SK-MEL-5 (cell line): ENCODE data around the gene NSMF. TPM values are rescaled to one million over a fixed set of nuclear protein-coding genes. Genes with fewer than 3 reads are reported as not detected.
"Not testable (repeated sequence)": the region's sequence is repeated elsewhere in the genome, so short reads cannot be mapped to it uniquely, and the experiment has no call there.

Experiments
- DNase-seq: peaks from one replicate; pipeline ENCODE4 v3.0.0-alpha.2; 2016; ENCODE audit warnings: low read depth, low spot score
- in situ Hi-C: cut with HindIII; loops from 2 replicates; pipeline ENCODE4 v1.10.0; 2016; ENCODE audit warnings: low sequenced_read_pairs, high pct_unique_total_duplicates, low pct_unique_long_range_greater_than_20kb
- total RNA-seq: library from RNA; depleted of rRNA; stranded (reverse); fragments of >200 nt; shearing (Covaris generic); gene quantifications from 2 replicates; pipeline ENCODE4 v1.2.3, GENCODE V29; 2014

Gene NSMF
- total RNA-seq, 1 experiment from 2014 or later = 22.4 TPM

GRCh38 chr9:137454145-137454596, 5.0 kb downstream of the NSMF start:
- DNase-seq = no peak

DNA sequence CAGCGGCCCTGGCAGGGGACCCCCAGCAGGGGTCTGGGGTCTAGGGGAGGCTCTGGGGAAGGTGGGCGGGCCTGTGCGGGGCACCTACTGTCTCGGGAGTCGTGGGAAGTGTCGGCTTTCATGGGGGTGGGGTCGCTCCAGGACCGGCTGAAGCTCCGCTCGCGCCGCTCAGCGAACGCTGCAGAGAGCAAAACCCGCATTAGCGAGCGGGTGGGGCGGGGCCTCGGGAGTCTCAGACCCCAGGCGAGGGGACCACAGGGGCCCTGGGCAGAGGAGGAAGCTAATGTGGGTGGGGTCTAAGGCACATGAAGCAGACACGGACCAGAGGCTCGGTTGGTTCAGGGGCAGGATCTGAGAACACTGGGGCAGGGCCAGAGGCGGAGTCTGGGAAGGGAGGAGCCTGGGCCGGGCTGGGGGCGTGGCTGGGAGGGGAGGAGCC, 5.5 kb downstream of the NSMF start:
- DNase-seq = peak; percentile 55
- in situ Hi-C loops = no loop called here

More at GRCh38 chr9:137454145-137454596, 5.0 kb downstream of the NSMF start:
- in situ Hi-C loops = no loop called here

GRCh38 chr9:137452761-137453642, 6.1 kb downstream of the NSMF start:
- no peak for DNase-seq
- in situ Hi-C loops = no loop called here

- in situ Hi-C loops = no loop called here
- DNase-seq = no peak
These were observed 7.0 kb downstream of the NSMF start for GRCh38 chr9:137452006-137452760.

DNA sequence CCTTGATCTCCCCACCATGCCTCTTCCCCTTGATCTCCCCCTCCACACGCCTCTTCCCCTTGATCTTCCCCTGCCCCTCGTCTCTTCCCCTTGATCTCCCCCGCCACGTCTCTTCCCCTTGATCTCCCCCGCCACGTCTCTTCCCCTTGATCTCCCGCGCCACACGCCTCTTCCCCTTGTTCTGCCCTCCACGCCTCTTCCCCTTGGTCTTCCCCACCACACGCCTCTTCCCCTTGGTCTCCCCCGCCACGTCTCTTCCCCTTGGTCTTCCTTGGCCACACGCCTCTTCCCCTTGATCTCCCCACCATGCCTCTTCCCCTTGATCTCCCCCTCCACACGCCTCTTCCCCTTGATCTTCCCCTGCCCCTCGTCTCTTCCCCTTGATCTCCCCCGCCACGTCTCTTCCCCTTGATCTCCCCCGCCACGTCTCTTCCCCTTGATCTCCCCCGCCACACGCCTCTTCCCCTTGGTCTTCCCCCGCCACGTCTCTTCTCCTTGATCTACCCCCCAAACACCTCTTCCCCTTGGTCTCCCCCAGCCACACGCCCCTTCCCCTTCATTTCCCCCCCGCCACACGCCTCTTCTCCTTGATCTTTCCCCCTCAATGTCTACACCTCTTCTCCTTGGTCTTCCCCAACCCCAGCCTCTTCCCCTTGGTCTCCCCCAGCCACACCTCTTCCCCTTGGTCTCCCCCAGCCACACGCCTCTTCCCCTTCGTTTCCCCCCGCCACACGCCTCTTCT, 7.7 kb downstream of the NSMF start:
- in situ Hi-C loops = not testable (repeated sequence)

DNA sequence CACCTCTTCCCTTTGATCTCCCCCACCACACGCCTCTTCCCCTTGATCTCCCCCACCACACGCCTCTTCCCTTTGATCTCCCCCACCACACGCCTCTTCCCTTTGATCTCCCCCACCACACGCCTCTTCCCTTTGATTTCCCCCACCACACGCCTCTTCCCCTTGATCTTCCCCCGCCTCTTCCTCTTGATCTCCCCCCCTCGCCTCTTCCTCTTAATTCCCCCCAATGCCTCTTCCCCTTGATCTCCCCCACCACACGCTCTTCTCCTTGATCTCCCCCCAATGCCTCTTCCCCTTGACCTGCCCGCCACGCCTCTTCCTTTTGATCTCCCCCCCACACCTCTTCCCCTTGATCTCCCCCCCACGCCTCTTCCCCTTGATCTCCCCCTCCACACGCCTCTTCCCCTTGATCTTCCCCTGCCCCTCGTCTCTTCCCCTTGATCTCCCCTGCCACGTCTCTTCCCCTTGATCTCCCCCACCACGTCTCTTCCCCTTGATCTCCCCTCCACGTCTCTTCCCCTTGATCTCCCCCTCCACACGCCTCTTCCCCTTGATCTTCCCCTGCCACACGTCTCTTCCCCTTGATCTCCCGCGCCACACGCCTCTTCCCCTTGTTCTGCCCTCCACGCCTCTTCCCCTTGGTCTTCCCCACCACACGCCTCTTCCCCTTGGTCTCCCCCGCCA, 8.5 kb downstream of the NSMF start:
- in situ Hi-C loops, DNase-seq: not testable (repeated sequence)

More for the DNA sequence above, 7.7 kb downstream of the NSMF start:
- not testable (repeated sequence) for DNase-seq

DNA sequence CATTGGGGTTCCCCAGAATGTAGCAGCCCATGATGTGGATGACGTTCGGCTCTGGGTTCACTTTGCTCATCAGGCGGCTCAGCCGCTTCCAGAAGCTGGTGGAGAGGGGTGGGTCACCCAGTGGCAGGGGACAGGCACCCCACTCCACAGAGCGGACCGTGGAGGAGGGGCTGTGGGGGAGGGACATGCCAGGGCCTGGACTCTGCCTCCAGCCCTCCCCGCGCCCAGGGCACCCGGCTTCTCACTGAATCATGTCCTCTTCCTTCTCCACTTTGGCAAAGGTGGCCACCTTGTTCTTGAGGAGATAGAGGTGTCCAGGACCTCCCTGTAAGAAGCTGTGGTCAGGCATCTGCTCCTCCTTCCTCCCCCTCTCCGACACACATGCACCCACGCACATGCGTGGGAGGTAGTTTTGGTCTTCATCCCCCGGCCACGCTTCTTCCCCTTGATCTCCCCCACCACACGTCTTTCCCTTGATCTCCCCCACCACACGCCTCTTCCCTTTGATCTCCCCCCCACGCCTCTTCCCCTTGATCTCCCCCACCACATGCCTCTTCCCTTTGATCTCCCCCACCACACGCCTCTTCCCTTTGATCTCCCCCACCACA, 9.1 kb downstream of the NSMF start:
- in situ Hi-C loops = no loop called here
- no peak for DNase-seq

DNA sequence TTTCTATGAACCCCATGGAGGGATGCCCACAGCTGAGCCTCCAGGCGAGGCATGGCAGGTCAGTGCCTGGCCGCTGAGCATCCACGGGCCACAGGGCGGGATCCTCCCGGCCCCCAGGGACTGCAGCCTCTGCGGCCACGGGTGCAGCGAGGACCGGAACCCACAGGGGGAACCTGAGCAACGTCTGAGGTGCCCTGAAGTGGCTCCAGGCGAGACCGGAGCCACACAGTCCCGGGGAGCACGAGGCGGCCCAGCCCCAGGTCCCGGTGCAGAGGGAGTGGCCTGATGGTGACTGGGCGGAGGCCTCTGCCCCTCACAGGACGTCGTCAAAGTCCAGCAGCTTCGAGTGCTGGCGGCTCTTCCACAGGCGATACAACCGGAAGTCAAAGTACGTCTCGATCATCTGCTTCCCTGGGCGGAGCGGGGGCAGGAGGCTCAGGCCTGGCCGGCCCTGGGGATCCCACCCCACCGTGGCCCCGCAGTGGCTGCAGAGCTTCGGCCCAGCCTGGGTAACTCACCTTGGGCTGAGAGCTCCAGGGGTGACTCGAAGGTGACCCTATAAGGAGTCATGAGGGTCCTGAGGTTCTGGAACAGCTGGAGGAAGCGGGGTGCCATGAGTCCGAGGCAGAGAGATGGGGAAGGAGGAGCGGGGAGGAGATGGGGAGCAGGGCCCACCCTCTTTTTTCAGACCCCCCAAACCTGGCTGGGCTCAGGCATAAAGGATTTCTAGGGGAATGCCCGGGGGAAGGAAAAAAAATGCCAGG, 9.9 kb downstream of the NSMF start:
- in situ Hi-C loops = no loop called here
- DNase-seq = no peak

DNA sequence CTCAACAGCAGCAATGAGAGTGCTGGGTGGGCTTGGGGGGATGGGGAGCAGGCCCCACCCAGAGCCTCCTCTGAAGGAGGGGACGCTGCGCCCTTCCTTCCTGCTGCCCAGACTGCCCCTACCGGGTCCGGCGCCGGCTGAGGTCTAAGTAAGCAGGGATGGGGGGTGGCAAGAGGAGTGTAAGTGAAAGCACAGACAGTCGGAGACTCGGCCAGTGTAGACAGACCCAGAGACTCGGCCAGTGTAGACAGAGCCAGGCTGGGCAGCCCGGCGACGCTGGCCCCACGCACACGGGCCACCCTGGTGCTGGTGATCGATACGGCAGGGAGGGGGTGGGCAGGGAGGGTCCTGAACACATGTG, 10.6 kb downstream of the NSMF start:
- in situ Hi-C loops = no loop called here
- DNase-seq = no peak

GRCh38 chr9:137447722-137448601, 11.2 kb downstream of the NSMF start:
- no peak for DNase-seq
- in situ Hi-C loops = no loop called here

GRCh38 chr9:137446851-137447471, 12.2 kb downstream of the NSMF start:
- DNase-seq = no peak
- in situ Hi-C loops = no loop called here

DNA sequence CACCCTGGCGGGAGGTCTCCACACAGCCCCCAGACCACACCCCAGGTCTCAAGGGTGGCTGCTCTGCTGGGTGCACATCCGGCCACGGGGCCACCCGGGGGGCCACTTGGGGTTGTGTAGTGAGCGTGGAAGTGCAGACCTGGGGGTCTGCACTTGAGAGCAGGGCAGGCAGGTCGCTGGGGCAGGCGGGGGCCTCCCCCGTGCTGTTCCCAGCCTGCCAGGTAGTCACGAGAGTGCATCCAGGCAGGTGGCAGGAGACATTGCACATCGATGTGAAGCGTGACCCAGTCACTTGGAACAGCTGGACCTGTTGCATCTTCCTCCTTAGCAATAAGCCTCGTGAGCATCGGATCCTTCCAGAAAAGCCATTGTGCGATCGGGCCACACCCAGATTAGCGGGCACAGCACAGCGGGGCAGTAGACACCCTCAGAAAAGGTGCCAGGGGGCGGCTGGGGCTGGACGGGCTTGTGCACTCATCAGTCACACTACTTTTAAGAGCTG, 13.2 kb downstream of the NSMF start:
- in situ Hi-C loops = no loop called here

DNA sequence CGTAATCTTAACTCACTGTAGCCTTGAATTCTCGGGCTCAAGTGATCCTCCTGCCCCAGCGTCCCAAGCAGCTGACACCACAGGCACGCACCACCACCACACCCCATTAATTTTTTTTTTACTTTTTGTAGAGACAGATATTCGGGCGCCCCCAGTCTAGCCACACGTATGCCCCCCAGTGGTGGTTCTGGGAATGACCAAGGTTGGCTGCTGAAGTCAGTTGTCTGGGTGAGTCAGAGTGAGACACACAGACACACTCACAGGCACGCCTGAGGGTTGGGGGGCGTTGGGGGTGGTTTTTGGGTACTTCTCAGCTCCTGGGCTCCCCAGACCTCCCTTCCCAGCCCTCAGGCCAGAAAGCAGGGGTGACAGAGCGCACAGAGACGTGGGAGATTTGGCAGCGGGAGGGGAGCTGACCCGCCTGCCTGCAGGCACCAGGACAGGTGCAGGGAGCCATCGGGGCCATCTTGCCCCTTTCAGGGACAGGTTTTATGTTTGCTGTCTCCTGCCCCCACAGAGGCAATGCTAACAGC, 13.8 kb downstream of the NSMF start:
- in situ Hi-C loops = no loop called here
- DNase-seq = peak; percentile 76

More for the DNA sequence above, 13.2 kb downstream of the NSMF start:
- no peak for DNase-seq

- in situ Hi-C loops = no loop called here
- no peak for DNase-seq
These were observed 14.9 kb downstream of the NSMF start for GRCh38 chr9:137444106-137444790.
